SK-N-SH (cell line): ENCODE results near the gene SCT.

Source experiments
- CTCF ChIP-seq: fragments of 200-600 bp; sonication (generic); IDR thresholded peaks from 2 replicates; pipeline ENCODE4 v1.6.1; 2017; ENCODE audit warnings: antibody characterized with exemption, mild to moderate bottlenecking, moderate library complexity
- EP300 ChIP-seq, 2 experiments: IDR thresholded peaks; 2 replicates each; pipeline versions ENCODE4 v1.4.0 to v1.6.1; 2012; ENCODE audit warnings: borderline replicate concordance in 1 of 2, low read depth in 1 of 2, low read length in 1 of 2
- IRF3 ChIP-seq: fragments of 150-350 bp; IDR thresholded peaks from 2 replicates; pipeline ENCODE4 v1.6.1; 2016; ENCODE audit warnings: mild to moderate bottlenecking, low read depth, low read length
- MEF2A ChIP-seq: IDR thresholded peaks from 2 replicates; pipeline ENCODE4 v1.4.0; 2012; ENCODE audit warnings: low read depth, borderline replicate concordance
- MXI1 ChIP-seq: IDR thresholded peaks from 2 replicates; pipeline ENCODE4 v1.6.1; 2012; ENCODE audit warnings: mild to moderate bottlenecking, low read depth, low read length, improper control_type of control experiment
- NFIC ChIP-seq: IDR thresholded peaks from 2 replicates; pipeline ENCODE4 v1.4.0; 2012; ENCODE audit warnings: borderline replicate concordance
- POLR2AphosphoS5 ChIP-seq: IDR thresholded peaks from 2 replicates; pipeline ENCODE4 v1.6.1; 2012; ENCODE audit warnings: low read depth, low read length
- TAF1 ChIP-seq: IDR thresholded peaks from 2 replicates; pipeline ENCODE4 v1.6.1; 2012; ENCODE audit warnings: low read depth, mild to moderate bottlenecking, low read length, moderate library complexity, borderline replicate concordance

- TF ChIP-seq MXI1 (no peak), MEF2A (no peak), CTCF (no peak), POLR2AphosphoS5 (no peak), EP300 (IDR thresholded peaks at IDR 0.05; ENCODE audit: borderline replicate concordance in 1 of 2, low read depth in 1 of 2, low read length in 1 of 2) (no peak), NFIC (no peak), TAF1 (no peak), IRF3 (no peak)
Measured at GRCh38 chr11:650482-650881, 23.5 kb upstream of the SCT start.
